Dermis blood vessel endothelial cell (primary cell): ENCODE data around the gene PTPRN2. TPM values are rescaled to one million over a fixed set of nuclear protein-coding genes. Genes with fewer than 3 reads are reported as not detected.
"Not testable (repeated sequence)": the region's sequence is repeated elsewhere in the genome, so short reads cannot be mapped to it uniquely, and the experiment has no call there.

Experiments
- DNase-seq: peaks from one replicate; pipeline ENCODE4 v3.0.0; 2010
- total RNA-seq: library from RNA; depleted of rRNA; stranded (reverse); fragments of >200 nt; gene quantifications from 2 replicates; pipeline ENCODE4 v1.2.3, GENCODE V29; 2014

The PTPRN2 gene
- total RNA-seq, 1 donor from 2014 or later: 2.2 TPM

GRCh38 chr7:158530800-158531609, 56.6 kb downstream of the PTPRN2 start:
- DNase-seq: no peak

GRCh38 chr7:158529181-158530096, 58.2 kb downstream of the PTPRN2 start:
- DNase-seq: no peak

- no peak for DNase-seq
Measured at GRCh38 chr7:158527915-158528502, 59.6 kb downstream of the PTPRN2 start.

DNA sequence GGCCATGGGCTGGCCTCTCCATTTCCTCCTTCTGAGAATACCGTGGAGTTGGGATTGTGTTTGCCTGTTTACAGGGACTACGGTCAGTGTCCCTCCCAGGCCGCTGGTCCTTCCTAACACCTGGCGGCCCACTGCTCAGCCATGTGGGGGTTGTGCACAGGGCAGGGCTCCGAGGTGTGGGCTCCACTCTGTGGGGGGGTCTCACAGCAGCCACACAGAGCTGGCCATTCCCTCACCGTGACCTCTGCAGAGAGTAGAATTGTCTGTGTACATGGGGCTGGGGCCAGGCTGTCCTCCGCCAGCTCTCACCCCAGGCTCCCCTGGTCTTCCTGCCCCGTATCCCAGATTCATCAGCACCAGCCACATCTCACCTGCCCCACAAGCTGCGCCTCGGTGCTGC, 60.1 kb downstream of the PTPRN2 start:
- DNase-seq: no peak

DNA sequence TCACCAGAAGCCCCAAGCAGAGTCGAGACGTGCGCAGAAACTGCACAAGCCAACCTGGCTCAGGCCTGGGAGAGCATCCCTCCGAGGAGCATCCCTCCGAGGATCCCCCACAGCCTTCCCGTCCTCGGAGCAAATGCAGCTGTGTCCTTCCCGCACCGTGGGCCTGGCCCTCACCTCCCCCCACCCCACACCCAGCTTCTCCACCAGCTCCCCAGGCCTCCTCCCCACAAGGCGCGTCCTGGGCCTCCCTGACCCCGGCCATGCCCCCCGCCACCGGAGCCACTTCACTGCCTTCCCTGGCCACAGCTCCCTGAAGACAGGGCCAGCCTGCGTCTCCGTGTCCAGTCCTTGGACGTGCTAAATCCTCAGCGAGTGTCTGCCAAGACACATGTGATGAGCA, 60.6 kb downstream of the PTPRN2 start:
- no peak for DNase-seq

DNA sequence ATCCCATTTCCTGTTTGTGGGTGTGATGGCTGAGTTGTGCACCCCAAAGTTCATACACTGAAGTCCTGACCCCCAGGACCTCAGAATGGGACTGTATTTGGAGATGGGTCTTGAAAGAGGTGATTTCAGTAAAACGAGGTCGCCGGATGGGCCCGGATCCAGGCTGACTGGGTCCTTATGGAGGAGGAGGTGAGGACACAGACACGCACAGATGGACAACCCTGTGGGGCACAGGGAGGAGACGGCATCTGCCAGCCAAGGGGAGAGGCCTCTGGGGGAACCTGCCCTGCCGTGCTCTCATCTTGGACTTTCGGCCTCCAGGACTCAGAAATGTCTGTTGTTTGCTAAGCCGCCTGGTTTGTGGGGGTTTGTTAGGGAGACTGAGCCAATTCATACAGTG, 61.1 kb downstream of the PTPRN2 start:
- no peak for DNase-seq

DNA sequence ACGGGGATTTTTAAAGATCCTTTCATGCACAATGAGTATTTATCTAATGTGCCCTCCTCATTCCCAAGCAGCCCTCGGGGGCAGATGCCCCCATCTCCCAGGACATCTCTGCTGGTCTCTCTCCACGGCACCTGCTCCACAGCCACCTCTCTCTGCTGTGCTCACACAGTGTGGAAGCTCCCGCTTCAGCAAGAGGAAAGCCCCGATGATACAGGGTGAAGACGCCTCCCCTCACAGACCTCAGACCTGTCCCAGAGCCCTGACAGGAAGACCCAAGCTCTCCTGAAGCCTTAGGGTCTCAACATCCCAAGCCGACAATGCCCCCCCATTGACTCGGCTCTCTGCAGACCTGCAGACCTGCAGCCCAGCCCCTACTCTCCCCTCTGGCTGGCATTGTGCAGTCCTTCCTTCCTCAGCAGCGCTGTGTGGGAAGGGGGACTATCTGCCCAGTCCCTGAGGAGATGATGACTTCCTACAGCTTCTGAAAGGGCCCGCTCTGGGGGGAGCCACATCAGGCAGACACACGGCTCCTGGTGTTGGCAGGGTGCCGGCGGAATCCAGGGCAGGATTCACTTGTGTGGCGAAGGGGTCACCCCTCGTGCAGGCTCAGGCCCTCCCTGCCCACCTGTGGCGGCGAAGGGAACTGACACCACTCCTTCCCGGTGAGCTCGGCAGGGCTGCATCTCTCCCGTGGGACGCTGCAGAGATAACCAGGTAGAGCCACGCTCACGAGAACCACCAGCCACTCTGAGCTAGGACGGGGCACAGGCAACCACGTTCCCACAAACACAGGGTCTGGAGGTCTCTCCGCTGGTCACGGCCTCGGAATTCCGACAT, 61.8 kb downstream of the PTPRN2 start:
- no peak for DNase-seq

- DNase-seq: no peak
Measured at GRCh38 chr7:158524749-158525635, 62.6 kb downstream of the PTPRN2 start.

DNA sequence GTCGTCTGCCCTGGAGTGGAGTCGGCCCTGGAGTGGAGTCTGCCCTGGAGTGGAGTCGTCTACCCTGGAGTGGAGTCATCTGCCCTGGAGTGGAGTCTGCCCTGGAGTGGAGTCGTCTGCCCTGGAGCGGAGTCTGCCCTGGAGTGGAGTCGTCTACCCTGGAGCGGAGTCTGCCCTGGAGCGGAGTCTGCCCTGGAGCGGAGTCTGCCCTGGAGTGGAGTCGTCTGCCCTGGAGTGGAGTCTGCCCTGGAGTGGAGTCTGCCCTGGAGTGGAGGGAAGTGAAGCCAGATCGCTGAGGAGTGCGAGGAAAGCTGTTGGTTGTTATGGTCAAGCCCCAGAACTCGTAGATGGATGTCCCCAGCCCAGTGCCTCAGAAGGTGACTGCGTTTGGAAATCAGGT, 63.3 kb downstream of the PTPRN2 start:
- not testable (repeated sequence) for DNase-seq

GRCh38 chr7:158523877-158524276, 63.7 kb downstream of the PTPRN2 start:
- DNase-seq: not testable (repeated sequence)

DNA sequence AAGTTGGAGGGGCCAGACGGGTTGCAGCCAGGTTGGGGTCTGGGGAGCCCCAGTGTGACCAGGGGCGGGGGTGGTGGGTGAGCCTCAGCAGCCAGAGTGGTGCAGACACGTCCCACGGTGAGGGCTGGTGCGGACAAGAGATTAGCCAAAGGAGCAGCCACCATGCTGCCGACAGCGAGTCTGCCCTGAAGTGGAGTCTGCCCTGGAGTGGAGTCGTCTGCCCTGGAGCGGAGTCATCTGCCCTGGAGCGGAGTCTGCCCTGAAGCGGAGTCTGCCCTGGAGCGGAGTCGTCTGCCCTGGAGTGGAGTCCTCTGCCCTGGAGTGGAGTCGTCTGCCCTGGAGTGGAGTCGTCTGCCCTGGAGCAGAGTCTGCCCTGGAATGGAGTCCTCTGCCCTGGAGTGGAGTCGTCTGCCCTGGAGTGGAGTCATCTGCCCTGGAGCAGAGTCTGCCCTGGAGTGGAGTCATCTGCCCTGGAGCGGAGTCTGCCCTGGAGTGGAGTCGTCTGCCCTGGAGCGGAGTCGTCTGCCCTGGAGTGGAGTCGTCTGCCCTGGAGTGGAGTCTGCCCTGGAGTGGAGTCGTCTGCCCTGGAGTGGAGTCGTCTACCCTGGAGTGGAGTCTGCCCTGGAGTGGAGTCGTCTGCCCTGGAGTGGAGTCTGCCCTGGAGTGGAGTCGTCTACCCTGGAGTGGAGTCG, 64.3 kb downstream of the PTPRN2 start:
- DNase-seq: not testable (repeated sequence)

DNA sequence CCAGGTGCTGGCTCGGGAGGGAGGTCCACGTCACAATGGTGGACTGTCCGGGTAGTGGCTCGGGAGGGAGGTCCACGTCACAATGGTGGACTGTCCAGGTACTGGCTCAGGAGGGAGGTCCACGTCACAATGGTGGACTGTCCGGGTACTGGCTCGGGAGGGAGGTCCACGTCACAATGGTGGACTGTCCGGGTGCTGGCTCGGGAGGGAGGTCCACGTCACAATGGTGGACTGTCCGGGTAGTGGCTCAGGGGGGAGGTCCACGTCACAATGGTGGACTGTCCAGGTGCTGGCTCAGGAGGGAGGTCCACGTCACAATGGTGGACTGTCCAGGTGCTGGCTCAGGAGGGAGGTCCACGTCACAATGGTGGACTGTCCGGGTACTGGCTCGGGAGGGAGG, 65.8 kb downstream of the PTPRN2 start:
- not testable (repeated sequence) for DNase-seq

DNA sequence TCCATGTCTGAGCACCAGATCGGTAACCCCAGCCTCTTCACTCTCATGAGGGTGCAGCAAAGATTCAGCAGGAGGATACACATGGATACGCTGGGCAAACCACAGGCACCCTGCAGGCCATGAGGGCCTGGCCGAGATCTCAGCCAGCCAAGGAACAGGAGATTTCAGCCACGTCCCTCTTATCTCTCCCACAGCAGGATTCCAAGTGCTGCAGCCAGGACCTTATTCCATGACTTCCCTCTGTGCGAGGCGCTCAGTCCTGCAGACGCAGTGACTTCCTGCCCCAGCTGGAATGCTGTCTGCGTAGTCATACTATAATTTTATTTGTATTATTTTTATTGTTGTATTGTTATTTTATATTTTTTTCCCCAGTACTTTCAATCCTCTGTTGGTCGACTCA, 66.8 kb downstream of the PTPRN2 start:
- DNase-seq: no peak

DNA sequence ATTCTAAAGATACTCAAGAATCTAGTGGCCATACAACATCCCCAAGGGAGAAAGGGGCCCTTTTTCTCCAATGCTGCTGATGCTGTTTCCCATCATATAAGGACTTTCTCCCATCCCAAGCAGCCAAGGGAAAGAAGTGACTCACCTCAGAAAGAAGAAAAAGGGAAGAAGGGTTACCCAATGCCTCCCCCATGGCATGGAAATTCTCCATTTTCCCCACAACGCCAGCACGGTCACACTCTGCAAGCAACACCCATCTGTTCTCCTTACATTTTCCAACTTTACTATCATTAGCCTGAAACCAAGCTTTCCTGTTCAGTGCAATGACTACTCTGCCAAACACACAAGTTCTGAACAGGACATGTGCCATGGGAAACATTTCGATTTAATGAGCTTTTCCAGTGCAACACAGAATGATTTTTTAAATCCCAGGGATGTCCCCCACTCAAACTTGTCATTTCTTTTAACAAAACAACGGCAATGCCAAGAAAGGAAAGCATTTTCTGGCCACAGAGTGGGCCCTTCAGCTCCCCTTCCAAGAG, 67.9 kb downstream of the PTPRN2 start:
- DNase-seq: no peak

- DNase-seq: no peak
Measured at GRCh38 chr7:158518980-158519632, 68.5 kb downstream of the PTPRN2 start.

- DNase-seq: no peak
Measured at GRCh38 chr7:158517571-158517970, 70.1 kb downstream of the PTPRN2 start.

- DNase-seq: no peak
Measured at GRCh38 chr7:158517072-158517471, 70.6 kb downstream of the PTPRN2 start.

GRCh38 chr7:158516524-158516923, 71.1 kb downstream of the PTPRN2 start:
- no peak for DNase-seq

DNA sequence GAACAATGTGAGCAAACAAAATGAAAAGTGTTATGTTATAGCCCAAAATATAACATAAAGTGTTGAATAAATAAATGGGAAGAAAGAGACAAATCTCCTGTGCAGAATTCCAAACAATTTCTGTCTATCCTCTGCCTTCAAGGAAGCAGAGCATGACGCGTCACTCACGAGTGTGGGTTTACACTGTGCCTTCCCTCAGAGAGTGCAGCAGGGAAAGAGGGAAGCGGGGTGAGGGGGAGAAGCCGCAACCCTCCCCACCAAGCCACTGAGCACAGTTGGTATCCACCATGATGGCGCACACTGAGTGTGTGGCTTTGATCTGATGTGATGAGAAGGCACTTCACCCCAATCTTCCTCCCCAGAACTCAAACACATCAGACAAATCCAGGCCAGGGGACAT, 74.8 kb downstream of the PTPRN2 start:
- no peak for DNase-seq

GRCh38 chr7:158512042-158512441, 75.6 kb downstream of the PTPRN2 start:
- DNase-seq: no peak
